Raji (cell line): Measurements from ENCODE around the gene C19orf25.

ENCODE experiments used
- POLR2A ChIP-seq: IDR thresholded peaks from 2 replicates; pipeline ENCODE4 v1.6.1; 2011; ENCODE audit warnings: low read depth, low read length, control low read depth; ENCODE audit not compliant: insufficient read depth

The C19orf25 gene

DNA sequence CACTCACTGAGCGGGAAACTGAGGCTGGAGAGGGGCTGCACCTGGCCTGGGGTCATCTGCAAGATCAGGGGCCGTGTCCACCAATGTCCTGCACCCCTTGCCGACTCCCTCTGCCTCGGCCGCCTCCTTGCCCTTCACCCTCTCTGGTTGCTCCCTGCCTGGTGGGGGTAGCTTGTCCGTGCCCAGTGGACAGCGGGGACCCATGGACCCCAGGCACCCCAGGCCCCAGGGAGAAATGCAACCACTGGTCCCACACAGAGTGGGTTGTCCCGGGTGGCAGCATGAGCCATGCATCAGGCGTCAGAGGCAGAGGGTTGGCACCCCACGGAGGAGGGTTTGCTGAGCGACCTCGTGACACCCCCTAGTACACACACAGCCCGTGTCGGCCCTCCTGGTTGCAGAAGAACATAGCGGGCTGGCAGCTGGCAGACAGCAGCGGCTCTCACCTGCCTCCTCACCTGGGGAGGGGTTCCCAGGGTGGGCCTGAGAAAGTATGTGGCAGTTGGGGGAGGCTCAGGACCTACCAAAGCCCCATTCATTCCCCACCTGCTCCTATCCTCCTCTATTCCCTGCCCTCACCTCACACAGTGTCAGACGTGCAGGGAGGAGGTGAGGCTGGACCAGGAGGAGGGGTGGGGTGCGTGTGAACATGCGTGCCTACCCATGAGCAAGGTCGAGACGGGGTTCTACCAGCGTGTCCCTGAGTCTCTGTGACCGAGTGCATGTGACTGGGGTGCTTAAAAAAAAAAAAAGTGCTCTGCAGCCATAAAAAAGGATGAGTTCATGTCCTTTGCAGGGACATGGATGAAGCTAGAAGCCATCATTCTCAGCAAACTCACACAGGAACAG is 25.1 kb upstream of the C19orf25 start:
- TF ChIP-seq POLR2A, result no peak

DNA sequence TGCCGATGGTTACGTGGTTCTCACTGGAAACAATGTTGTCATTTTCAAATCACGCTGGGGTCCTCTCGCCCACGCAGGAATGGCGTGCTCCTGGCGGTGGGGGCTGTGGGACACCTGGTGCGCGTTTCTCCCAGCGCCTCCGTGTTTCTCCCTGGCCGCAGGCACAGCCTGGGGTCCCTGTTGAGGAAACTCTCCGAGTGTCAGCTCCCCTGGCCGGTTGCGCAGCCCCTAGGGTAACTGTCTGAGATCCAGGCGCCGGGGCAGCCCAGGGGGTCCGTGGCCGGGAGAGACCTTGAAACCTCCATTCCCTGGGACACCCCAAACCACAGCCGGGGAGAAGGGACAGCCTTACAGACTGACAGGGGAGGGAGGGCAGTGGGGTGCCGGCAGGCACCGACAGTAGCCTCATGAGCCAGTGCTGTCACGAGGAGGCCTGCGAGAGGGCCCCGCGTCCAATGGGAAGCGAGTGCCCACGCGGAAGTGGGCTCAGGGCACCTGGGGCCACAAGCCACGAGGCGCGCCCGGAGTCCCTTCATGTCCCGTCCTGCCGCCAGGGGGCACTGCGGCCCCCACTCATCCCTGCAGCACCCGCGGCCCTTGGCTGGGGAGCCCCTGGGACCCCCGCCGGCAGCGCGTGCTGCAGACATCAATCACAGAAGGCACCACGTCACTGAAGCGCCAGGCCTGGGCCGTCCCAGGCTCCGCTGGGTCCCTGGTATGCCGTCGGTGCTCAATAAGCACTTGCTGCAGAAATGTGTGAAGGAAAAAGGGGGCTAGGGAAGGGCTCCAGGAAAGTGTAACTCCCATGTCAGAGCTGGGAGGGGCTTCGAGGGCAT is 24.3 kb upstream of the C19orf25 start:
- TF ChIP-seq POLR2A, result no peak

DNA sequence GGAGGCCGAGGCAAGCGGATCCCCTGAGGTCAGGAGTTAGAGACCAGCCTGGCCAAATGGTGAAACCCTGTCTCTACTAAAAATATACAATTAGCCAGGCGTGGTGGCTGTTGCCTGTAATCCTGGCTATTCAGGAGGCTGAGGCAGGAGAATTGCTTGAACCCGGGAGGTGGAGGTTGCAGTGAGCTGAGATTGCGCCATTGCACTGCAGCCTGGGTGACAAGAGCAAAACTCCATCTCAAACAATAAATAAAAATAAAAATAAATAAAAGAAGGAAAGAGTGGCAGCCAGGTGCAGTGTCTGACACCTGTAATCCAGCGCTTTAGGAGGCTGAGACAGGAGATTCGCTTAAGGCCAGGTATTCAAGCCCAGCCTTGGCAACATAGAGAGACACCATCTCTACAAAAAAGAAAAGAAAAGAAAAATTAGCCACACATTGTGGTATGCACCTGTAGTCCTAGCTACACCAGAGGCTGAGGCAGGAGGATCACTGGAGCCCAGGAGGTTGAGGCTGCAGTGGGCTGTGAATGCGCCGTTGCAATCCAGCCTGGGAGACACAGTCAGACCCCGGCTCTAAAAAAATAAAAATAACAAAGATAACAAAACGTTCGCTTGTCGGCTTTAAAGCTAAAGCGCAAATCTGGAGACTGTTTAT is 23.5 kb upstream of the C19orf25 start:
- no peak for TF ChIP-seq POLR2A

GRCh38 chr19:1501200-1501595 is 22.2 kb upstream of the C19orf25 start:
- TF ChIP-seq POLR2A, result no peak

DNA sequence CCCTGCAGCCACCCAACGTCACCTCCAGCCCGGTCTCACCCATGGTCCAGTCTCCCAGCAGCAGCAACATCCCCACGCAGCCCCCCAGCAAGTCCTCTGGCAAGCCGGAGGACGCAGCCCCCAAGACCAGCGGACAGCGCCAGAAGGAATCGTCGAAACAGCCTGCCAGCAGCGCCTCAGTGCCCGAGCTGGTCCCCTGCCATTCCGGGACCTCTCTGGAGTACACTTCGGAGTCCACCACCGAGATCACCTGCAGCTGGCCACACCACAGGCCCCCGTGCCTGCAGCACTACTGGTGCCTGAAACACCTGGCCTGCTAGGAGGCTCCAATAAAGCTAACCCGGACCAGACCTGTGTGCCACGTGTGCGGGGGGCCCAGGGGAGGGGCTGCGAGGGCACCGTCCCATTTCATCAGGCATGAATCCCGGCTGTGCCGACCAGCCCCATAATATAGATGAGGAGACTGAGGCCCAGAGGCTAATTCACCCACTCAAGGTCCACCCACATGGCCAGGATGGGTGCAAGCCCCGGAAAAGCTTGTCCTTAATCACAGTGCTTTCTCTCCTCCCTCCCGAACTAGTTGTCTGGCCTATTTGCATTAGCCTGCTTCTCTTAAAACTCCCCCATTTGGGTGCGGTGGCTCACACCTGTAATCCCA is 18.7 kb upstream of the C19orf25 start:
- no peak for TF ChIP-seq POLR2A

DNA sequence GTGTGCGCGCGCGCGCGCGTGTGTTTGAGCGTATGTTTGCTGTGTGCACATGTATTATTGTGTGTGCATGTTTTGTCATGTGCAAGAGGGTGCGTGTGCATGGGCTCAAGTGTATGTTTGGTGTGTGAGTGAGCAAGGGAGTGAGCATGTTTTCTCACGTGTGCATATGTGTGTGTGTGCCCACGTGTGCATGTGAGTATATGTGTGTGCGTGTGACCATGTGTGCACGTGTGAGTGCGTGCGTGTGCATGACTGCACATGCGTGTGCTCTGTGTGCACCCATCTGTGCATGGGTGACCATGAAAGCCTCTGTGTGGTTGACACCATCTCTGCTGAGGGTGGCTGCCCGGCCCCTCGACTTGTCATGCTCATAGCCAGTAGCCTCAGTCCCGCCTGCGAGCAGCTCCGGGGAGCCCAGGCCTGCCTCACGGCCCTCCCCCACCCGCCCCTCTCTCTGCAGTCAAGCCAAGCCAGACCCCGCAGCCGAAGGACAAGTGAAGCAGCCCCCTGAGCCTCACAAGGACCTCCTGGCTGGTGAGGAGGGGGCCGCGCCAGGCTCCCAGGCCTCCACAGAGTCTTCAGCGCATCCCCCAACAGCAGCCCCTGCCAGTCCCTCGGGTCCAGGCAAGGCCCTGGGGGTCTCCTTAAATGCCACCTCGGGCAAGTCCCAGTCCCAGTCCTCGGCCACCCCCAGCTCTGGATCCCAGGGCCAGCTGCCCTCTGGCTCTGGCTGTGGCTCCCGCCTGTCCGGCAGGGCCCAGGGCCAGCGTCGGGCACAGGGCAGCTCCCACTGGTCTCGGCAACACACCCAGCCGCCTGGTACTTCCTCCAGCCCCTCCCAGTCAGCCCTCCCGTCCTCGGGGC is 17.9 kb upstream of the C19orf25 start:
- TF ChIP-seq POLR2A, result 0 out of 2 replicates have a peak, but pooled peaks have one; percentile 22

- no peak for TF ChIP-seq POLR2A
Observed at GRCh38 chr19:1495799-1496713, 17.0 kb upstream of the C19orf25 start.

- no peak for TF ChIP-seq POLR2A
Observed at GRCh38 chr19:1495051-1495798, 16.2 kb upstream of the C19orf25 start.

DNA sequence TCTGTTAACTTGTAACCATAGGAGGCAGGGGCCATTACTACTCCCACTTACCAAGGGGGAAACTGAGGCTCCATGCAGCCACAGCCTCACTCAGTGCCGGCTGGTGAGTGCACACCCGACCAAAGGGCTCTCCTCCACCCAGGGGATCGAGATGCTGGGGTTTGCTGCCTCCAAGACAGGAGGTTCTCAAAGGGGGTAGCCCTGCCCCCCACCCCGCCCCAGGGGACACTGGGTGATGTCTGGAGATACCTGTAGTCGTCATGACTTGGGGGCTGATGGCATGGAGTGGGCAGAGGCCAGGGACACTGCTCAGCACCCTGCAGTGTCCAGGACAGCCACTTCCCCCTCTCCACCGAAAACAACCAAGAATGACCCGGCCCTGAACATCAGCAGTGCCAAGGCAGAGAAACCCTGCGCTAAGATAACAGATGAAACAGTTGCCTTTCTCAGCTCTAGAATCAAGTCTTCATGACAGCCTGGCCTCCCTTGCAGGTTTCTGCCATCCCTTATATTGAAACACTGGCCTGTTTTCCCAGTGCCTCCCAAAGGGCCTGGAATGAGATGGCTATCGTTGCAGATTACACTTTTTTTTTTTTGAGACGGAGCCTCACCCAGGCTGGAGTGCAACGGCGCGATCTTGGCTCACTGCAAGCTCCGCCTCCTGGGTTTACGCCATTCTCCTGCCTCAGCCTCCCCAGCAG is 15.2 kb upstream of the C19orf25 start:
- no peak for TF ChIP-seq POLR2A

- TF ChIP-seq POLR2A, result no peak
Observed at GRCh38 chr19:1492474-1493006, 13.5 kb upstream of the C19orf25 start.

- no peak for TF ChIP-seq POLR2A
Observed at GRCh38 chr19:1491849-1492170, 12.8 kb upstream of the C19orf25 start.

DNA sequence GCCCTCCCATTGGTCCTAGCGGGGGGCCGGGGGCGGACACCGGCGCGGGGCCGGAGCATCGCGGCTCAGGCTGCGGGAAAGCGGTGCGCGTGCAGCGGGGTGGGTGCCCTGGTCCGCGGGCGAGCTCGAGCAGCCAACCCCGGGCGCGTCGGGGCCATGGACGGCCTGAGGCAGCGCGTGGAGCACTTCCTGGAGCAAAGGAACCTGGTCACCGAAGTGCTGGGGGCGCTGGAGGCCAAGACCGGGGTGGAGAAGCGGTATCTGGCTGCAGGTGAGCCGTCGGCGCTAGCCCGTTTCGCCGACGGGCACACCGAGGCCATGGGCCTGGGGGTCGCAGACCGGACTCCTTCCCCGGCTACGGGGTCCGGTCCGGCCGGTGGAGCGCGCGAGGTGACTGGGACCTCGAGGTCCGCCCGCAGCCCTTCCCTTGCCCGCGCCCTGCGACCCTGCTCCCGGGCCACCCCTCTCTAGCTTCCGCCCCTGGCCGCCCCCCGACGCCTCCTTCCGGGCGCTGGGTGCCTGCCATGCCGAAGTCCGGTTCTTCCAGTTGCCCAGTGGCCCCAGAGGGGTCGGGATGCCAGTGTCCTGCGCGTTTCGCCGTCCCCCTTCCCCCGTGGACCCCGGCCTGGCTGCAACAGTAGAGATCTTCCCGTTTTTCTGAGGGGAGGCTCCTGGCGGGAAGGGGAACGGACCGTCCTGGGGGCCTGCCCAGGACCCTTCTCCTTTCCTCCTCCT is 12.3 kb upstream of the C19orf25 start, which contains the start of gene REEP6:
REEP6 (plus strand) TSS at position 68 of the 735 bp plus-strand sequence; CDS start at position 157, 89 bp downstream.
- TF ChIP-seq POLR2A, result peak; percentile 77
